Adrenal gland (tissue), 5 donors: ENCODE measurements around the gene SLC16A11.

Experiments used
- CTCF ChIP-seq, 6 experiments: fragments of 450-650 bp in 4 of 6; fragments of 200-600 bp in 2 of 6; sonication (generic) in 1 of 6; IDR thresholded peaks; 1 replicate in 5 of 6; 2 replicates in 1 of 6; pipeline versions ENCODE4 v1.5.1 to v1.8.0; 2016 to 2021; ENCODE audit warnings: antibody characterized with exemption in 6 of 6, mild to moderate bottlenecking in 2 of 6, moderate library complexity in 1 of 6
- POLR2A ChIP-seq, 2 donors: fragments of 450-650 bp; IDR thresholded peaks; one replicate each; pipeline ENCODE4 v1.6.1; 2017; ENCODE audit warnings: antibody characterized with exemption in 2 of 2, mild to moderate bottlenecking in 2 of 2, moderate library complexity in 1 of 2
- donor health status: DM: no; HTN: no; CAD: no.

- no peak for TF ChIP-seq CTCF (IDR thresholded peaks at IDR 0.05)
- no peak for TF ChIP-seq POLR2A (IDR thresholded peaks at IDR 0.05)
These were observed 39.7 kb upstream of the SLC16A11 start for GRCh38 chr17:7083592-7083991.
